WTC11 (cell line): ENCODE measurements around the gene LHFPL2.

Experiments
- ELF4 ChIP-seq: sonication (generic); formaldehyde crosslinking; IDR thresholded peaks from 2 replicates; pipeline ENCODE4 v1.8.1; 2022; ENCODE audit warnings: low read depth, mild to moderate bottlenecking, moderate library complexity, missing genetic modification reagents
- HMGXB4 ChIP-seq: sonication (generic); formaldehyde crosslinking; IDR thresholded peaks from 2 replicates; pipeline ENCODE4 v1.8.1; 2023; ENCODE audit warnings: mild to moderate bottlenecking, moderate library complexity, missing genetic modification reagents
- JAZF1 ChIP-seq: fragments of 250-450 bp; sonication (Bioruptor Pico); IDR thresholded peaks from 2 replicates; pipeline ENCODE4 v1.9.0; 2021; ENCODE audit warnings: moderate library complexity, mild to moderate bottlenecking, inconsistent platforms
- MAX ChIP-seq: sonication (generic); formaldehyde crosslinking; IDR thresholded peaks from 2 replicates; pipeline ENCODE4 v1.8.0; 2022; ENCODE audit warnings: mild to moderate bottlenecking, missing genetic modification reagents
- NR3C1 ChIP-seq: sonication (generic); formaldehyde crosslinking; conservative IDR thresholded peaks from 2 replicates; pipeline ENCODE4 v1.8.1; 2023; ENCODE audit warnings: low read depth, mild to moderate bottlenecking, missing genetic modification reagents
- TCF7 ChIP-seq: sonication (generic); formaldehyde crosslinking; IDR thresholded peaks from 2 replicates; pipeline ENCODE4 v1.8.0; 2022; ENCODE audit warnings: mild to moderate bottlenecking, low read depth, missing genetic modification reagents, moderate library complexity
- USF1 ChIP-seq: sonication (generic); formaldehyde crosslinking; IDR thresholded peaks from 2 replicates; pipeline ENCODE4 v1.8.0; 2022; ENCODE audit warnings: mild to moderate bottlenecking, missing genetic modification reagents
- ZNF121 ChIP-seq: sonication (generic); formaldehyde crosslinking; IDR thresholded peaks from 2 replicates; pipeline ENCODE4 v1.8.0; 2023; ENCODE audit warnings: missing genetic modification reagents
- ZNF138 ChIP-seq: sonication (generic); formaldehyde crosslinking; conservative IDR thresholded peaks from 2 replicates; pipeline ENCODE4 v1.8.1; 2022; ENCODE audit warnings: mild to moderate bottlenecking, moderate library complexity, missing genetic modification reagents
- TF ChIP-seq, protein P1 (sequence below): fragments of 200-600 bp; IDR thresholded peaks from 2 replicates; pipeline ENCODE4 v1.8.0; 2022; ENCODE audit warnings: antibody characterized with exemption
- TF ChIP-seq, protein P2 (sequence below): sonication (generic); formaldehyde crosslinking; IDR thresholded peaks from 2 replicates; pipeline ENCODE4 v1.8.1; 2022; ENCODE audit warnings: low read depth, mild to moderate bottlenecking, moderate library complexity, missing genetic modification reagents, borderline replicate concordance
- TF ChIP-seq, protein P3 (sequence below): fragments of 250-450 bp; sonication (Bioruptor Pico); IDR thresholded peaks from 2 replicates; pipeline ENCODE4 v1.9.0; 2021; ENCODE audit warnings: mild to moderate bottlenecking

DNA sequence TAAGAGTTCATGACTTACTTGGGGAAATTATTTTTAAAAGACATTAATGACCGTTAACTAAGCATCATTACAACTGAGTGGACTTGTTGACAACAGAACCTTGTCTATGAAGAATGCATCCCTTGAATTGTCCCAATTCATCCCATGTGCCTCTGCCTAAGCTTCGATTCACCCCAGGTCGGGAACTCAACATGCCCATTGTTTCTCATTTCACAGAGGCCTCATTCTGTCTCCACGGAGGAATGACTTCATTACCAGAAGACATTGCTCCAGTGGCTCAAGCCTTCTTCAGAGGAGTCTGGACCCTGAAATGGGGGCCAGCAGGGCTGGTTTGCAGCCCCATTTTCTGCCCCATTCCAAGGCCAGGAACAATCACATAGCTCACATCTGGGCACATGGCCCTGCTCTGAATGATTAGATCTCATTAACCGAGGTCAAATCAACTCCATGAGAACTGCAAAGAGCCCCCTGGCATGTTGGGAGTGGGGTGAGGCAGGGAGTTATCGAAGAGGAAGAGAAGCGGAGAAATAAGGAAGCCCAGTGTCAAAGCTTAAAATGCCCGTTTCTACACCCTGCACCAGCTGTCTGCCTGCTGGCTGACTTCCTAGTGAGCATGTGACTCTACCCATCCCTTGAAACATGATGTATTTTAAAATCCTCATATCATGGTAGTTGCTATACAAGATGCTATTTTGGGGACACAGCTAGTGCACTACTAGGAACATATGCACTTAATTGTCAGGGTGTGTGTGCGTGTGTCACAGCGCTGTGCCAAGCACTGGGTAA lies 137.3 kb downstream of the LHFPL2 start:
- TF ChIP-seq, protein P1, sequence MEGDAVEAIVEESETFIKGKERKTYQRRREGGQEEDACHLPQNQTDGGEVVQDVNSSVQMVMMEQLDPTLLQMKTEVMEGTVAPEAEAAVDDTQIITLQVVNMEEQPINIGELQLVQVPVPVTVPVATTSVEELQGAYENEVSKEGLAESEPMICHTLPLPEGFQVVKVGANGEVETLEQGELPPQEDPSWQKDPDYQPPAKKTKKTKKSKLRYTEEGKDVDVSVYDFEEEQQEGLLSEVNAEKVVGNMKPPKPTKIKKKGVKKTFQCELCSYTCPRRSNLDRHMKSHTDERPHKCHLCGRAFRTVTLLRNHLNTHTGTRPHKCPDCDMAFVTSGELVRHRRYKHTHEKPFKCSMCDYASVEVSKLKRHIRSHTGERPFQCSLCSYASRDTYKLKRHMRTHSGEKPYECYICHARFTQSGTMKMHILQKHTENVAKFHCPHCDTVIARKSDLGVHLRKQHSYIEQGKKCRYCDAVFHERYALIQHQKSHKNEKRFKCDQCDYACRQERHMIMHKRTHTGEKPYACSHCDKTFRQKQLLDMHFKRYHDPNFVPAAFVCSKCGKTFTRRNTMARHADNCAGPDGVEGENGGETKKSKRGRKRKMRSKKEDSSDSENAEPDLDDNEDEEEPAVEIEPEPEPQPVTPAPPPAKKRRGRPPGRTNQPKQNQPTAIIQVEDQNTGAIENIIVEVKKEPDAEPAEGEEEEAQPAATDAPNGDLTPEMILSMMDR, result no peak
- no peak for TF ChIP-seq ELF4 (CRISPR knock-in tag)
- TF ChIP-seq ZNF121 (CRISPR knock-in tag), result no peak
- no peak for TF ChIP-seq TCF7 (CRISPR knock-in tag)
- no peak for TF ChIP-seq JAZF1 (CRISPR knock-in tag)
- TF ChIP-seq NR3C1 (CRISPR knock-in tag), result no peak
- TF ChIP-seq, protein P2, sequence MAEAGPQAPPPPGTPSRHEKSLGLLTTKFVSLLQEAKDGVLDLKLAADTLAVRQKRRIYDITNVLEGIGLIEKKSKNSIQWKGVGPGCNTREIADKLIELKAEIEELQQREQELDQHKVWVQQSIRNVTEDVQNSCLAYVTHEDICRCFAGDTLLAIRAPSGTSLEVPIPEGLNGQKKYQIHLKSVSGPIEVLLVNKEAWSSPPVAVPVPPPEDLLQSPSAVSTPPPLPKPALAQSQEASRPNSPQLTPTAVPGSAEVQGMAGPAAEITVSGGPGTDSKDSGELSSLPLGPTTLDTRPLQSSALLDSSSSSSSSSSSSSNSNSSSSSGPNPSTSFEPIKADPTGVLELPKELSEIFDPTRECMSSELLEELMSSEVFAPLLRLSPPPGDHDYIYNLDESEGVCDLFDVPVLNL (CRISPR knock-in tag), result no peak
- TF ChIP-seq USF1 (CRISPR knock-in tag), result no peak
- no peak for TF ChIP-seq HMGXB4
- TF ChIP-seq MAX, result no peak
- TF ChIP-seq, protein P3, sequence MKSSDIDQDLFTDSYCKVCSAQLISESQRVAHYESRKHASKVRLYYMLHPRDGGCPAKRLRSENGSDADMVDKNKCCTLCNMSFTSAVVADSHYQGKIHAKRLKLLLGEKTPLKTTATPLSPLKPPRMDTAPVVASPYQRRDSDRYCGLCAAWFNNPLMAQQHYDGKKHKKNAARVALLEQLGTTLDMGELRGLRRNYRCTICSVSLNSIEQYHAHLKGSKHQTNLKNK, result no peak
- no peak for TF ChIP-seq ZNF138 (CRISPR knock-in tag)
